Measurements from ENCODE around the gene ADGRG4. TPM values are rescaled to one million over a fixed set of nuclear protein-coding genes. Genes with fewer than 3 reads are reported as not detected.

ADGRG4 gene
- total RNA-seq, 1 experiment from 2014 or later: not detected

DNA sequence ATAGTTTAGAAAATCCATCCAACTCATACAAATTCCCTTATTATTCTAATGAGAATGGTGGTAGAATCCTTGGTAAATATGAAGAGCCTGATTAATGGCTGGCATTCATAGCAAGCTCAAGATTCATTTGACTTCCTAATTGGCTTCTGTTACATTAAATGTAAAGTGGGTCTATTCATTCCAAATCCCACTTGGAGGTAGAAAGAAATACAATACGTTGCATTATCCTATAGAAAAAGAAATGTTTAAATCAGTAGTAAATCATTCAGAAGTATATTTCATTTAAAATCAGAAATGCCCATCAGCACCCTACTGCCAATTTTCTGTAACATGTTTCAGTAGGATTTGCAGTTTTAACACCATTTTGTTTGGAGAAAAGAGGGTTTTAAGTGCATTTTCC, 6.7 kb downstream of the ADGRG4 start:
- Histone ChIP-seq H3K27me3 (ENCODE audit: control insufficient read depth, insufficient read depth, low read length) (peaks cover 6% of the 10 kb centered on the region), H3K27ac (ENCODE audit: low read length) (no peak overlapping the region), H3K9me3 (ENCODE audit: control insufficient read depth, insufficient read depth, low read depth, low read length) (no peaks in the 10 kb centered on the region), H3K36me3 (ENCODE audit: control insufficient read depth, insufficient read depth, low read length) (no peaks in the 10 kb centered on the region), H3K4me1 (ENCODE audit: control insufficient read depth, insufficient read depth, low read length) (no peaks in the 10 kb centered on the region), H3K4me3 (ENCODE audit: low read depth in 2 of 2, low read length in 2 of 2) (no peak overlapping the region)
- ATAC-seq (no peak), DNase-seq (ENCODE audit: low read depth, low spot score) (no peak)
- intact Hi-C loops (cut with micrococcal nuclease; ENCODE audit: unreplicated experiment) (no loop called here), in situ Hi-C loops (cut with HindIII; ENCODE audit: low pct_unique_long_range_greater_than_20kb, low sequenced_read_pairs) (no loop called here)
- ChIA-PET CTCF (no interaction called here), POLR2A (no interaction called here)
- TF ChIP-seq TCF7L2 (IDR thresholded peaks at IDR 0.05; ENCODE audit: low read depth, low read length) (no peak), SIN3A (IDR thresholded peaks at IDR 0.05; ENCODE audit: borderline replicate concordance, insufficient read depth, low read depth, low read length) (no peak), POLR2AphosphoS5 (IDR thresholded peaks at IDR 0.05; ENCODE audit: low read depth, low read length) (no peak)
- TF ChIP-seq, protein P1, sequence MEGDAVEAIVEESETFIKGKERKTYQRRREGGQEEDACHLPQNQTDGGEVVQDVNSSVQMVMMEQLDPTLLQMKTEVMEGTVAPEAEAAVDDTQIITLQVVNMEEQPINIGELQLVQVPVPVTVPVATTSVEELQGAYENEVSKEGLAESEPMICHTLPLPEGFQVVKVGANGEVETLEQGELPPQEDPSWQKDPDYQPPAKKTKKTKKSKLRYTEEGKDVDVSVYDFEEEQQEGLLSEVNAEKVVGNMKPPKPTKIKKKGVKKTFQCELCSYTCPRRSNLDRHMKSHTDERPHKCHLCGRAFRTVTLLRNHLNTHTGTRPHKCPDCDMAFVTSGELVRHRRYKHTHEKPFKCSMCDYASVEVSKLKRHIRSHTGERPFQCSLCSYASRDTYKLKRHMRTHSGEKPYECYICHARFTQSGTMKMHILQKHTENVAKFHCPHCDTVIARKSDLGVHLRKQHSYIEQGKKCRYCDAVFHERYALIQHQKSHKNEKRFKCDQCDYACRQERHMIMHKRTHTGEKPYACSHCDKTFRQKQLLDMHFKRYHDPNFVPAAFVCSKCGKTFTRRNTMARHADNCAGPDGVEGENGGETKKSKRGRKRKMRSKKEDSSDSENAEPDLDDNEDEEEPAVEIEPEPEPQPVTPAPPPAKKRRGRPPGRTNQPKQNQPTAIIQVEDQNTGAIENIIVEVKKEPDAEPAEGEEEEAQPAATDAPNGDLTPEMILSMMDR (IDR thresholded peaks at IDR 0.05): no peak
- TF ChIP-seq, protein P2, sequence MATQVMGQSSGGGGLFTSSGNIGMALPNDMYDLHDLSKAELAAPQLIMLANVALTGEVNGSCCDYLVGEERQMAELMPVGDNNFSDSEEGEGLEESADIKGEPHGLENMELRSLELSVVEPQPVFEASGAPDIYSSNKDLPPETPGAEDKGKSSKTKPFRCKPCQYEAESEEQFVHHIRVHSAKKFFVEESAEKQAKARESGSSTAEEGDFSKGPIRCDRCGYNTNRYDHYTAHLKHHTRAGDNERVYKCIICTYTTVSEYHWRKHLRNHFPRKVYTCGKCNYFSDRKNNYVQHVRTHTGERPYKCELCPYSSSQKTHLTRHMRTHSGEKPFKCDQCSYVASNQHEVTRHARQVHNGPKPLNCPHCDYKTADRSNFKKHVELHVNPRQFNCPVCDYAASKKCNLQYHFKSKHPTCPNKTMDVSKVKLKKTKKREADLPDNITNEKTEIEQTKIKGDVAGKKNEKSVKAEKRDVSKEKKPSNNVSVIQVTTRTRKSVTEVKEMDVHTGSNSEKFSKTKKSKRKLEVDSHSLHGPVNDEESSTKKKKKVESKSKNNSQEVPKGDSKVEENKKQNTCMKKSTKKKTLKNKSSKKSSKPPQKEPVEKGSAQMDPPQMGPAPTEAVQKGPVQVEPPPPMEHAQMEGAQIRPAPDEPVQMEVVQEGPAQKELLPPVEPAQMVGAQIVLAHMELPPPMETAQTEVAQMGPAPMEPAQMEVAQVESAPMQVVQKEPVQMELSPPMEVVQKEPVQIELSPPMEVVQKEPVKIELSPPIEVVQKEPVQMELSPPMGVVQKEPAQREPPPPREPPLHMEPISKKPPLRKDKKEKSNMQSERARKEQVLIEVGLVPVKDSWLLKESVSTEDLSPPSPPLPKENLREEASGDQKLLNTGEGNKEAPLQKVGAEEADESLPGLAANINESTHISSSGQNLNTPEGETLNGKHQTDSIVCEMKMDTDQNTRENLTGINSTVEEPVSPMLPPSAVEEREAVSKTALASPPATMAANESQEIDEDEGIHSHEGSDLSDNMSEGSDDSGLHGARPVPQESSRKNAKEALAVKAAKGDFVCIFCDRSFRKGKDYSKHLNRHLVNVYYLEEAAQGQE (IDR thresholded peaks at IDR 0.05; ENCODE audit: insufficient read depth in 1 of 2, low read depth in 2 of 2, low read length in 1 of 2): no peak
- BruUV-seq (replicated peaks): no TSS peak

DNA sequence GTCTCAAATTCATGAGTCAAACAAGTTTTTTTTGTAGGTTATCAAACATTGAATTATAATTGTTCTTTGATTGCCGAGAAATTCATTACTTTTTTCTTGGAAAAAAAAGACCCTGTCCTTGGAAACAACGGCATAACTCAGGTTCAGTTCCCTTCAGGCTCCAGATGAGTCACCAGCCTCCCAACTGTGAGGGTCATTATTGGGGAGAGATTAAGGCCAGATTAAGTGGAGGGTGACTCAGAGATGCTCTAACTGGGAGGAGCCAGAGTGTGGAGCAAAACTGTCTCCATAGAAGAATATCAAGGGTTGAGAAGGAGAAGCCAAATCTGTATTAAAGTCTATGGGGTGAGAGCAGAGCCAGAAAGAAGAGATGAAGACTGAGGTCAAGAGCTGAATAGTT, 9.6 kb downstream of the ADGRG4 start:
- H3K4me3 ChIP-seq (ENCODE audit: low read depth in 2 of 2, low read length in 2 of 2): no peak overlapping the region
- intact Hi-C loops (cut with micrococcal nuclease; ENCODE audit: unreplicated experiment) (no loop called here), in situ Hi-C loops (cut with HindIII; ENCODE audit: low pct_unique_long_range_greater_than_20kb, low sequenced_read_pairs) (no loop called here)
- no peaks in the 10 kb centered on the region for H3K9me3 ChIP-seq (ENCODE audit: control insufficient read depth, insufficient read depth, low read depth, low read length)
- CTCF ChIA-PET: no interaction called here
- H3K27ac ChIP-seq (ENCODE audit: low read length): no peak overlapping the region
- H3K27me3 ChIP-seq (ENCODE audit: control insufficient read depth, insufficient read depth, low read length): peaks cover 4% of the 10 kb centered on the region
- TF ChIP-seq SIN3A (IDR thresholded peaks at IDR 0.05; ENCODE audit: borderline replicate concordance, insufficient read depth, low read depth, low read length) (no peak), POLR2AphosphoS5 (IDR thresholded peaks at IDR 0.05; ENCODE audit: low read depth, low read length) (no peak), TCF7L2 (IDR thresholded peaks at IDR 0.05; ENCODE audit: low read depth, low read length) (no peak)
- TF ChIP-seq, protein P2 (IDR thresholded peaks at IDR 0.05; ENCODE audit: insufficient read depth in 1 of 2, low read depth in 2 of 2, low read length in 1 of 2): no peak
- TF ChIP-seq, protein P1 (IDR thresholded peaks at IDR 0.05): no peak
- POLR2A ChIA-PET: no interaction called here
- DNase-seq (ENCODE audit: low read depth, low spot score) (no peak), ATAC-seq (no peak)
- BruUV-seq (replicated peaks): no TSS peak
- H3K4me1 ChIP-seq (ENCODE audit: control insufficient read depth, insufficient read depth, low read length): no peaks in the 10 kb centered on the region
- H3K36me3 ChIP-seq (ENCODE audit: control insufficient read depth, insufficient read depth, low read length): no peaks in the 10 kb centered on the region
